ENCODE measurements around the gene MPP3. TPM values are rescaled to one million over a fixed set of nuclear protein-coding genes. Genes with fewer than 3 reads are reported as not detected.

Gene MPP3
- total RNA-seq, 1 donor from 2014 or later: 22.9 TPM

DNA sequence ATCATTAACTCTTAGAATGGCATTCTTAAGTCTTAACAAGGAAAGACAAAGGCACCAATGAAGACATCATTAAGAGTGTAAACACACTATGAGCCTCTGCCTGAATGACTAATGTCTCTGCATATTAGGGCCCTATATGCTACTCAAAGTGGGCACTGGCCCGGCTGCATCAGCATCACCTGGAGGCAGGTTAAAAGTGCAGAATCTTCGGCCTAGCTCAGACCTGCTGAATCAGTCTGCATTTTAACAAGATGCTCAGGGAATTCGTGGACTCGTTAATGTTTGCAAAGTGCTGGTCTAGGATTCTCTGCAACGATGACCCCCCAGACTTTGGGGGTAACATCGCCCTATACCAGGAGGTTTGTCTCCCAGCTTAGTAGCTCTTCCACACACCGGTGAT is 6.7 kb downstream of the MPP3 start:
- Mint-ChIP-seq H3K27me3 (ENCODE audit: low read depth) (peaks cover 3% of the 10 kb centered on the region), H3K4me1 (peaks cover under 1% of the 10 kb centered on the region), H3K4me3 (no peak overlapping the region), H3K27ac (no peak overlapping the region), H3K36me3 (peaks cover 41% of the 10 kb centered on the region), H3K9me3 (no peaks in the 10 kb centered on the region)
- TF ChIP-seq, protein P1, sequence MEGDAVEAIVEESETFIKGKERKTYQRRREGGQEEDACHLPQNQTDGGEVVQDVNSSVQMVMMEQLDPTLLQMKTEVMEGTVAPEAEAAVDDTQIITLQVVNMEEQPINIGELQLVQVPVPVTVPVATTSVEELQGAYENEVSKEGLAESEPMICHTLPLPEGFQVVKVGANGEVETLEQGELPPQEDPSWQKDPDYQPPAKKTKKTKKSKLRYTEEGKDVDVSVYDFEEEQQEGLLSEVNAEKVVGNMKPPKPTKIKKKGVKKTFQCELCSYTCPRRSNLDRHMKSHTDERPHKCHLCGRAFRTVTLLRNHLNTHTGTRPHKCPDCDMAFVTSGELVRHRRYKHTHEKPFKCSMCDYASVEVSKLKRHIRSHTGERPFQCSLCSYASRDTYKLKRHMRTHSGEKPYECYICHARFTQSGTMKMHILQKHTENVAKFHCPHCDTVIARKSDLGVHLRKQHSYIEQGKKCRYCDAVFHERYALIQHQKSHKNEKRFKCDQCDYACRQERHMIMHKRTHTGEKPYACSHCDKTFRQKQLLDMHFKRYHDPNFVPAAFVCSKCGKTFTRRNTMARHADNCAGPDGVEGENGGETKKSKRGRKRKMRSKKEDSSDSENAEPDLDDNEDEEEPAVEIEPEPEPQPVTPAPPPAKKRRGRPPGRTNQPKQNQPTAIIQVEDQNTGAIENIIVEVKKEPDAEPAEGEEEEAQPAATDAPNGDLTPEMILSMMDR (IDR thresholded peaks at IDR 0.05; ENCODE audit: unreplicated experiment): no peak
- DNase-seq (ENCODE audit: low spot score in 2 of 2, unreplicated experiment in 2 of 2): no peak

DNA sequence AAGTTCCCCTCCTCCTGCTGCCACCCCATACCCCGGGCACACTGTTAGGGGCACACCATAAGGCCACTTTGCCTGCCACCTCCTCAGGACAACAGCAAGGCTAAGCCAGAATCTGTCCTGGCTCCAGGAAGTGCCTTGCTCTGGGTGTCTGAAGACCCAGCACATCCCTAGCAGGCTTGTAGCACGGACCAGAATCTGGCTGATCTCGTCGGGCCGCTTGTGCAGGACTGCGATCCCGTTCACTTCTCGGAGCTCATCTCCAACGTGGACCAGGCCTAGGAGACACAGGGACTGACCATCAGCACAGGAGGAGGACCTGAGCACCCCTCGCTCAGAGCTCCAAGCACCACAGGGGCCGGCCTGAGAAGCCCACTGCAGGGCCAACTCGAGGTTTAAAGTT is 7.4 kb downstream of the MPP3 start:
- Mint-ChIP-seq H3K4me1 (no peaks in the 10 kb centered on the region), H3K27me3 (ENCODE audit: low read depth) (no peaks in the 10 kb centered on the region)

DNA sequence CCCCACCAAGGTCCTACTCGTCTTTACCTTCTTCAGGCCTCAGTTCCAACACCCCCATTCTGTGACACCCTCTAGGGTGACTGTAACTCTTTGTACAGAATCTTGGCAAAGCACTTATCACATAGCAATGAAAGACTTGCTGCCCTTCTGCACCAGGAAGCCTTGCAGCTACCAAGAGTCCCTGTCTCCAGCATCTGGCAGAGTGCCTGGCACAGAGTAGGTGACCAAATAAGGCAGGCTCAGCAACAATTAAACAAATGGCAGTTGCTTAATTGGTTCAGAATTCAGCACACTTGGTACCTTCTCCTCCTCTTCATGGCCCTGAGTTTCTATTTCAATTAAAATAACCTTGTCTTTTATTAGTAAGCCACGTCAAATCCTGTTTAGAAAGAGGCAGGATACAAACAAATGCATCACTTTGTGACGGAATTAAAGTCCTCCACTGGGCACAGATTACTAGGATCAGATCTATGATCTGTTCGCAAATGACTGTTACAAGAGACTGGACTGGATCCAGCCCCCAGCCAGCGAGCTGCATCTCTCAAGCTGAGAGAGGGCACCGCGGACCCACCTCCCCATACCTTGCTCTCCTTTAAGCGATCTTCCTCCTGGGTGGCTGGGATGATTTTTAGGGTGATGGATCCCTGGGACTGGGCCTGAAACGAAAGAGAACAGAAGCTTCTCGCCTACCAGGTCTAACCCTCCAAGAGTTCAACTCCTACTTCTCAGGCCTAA is 9.4 kb downstream of the MPP3 start:
- Mint-ChIP-seq H3K4me1 (peaks cover 7% of the 10 kb centered on the region), H3K27me3 (ENCODE audit: low read depth) (no peaks in the 10 kb centered on the region), H3K36me3 (peaks cover 41% of the 10 kb centered on the region), H3K9me3 (no peaks in the 10 kb centered on the region), H3K4me3 (no peak overlapping the region), H3K27ac (no peak overlapping the region)
- DNase-seq (ENCODE audit: low spot score in 2 of 2, unreplicated experiment in 2 of 2): no peak
- TF ChIP-seq, protein P1 (IDR thresholded peaks at IDR 0.05; ENCODE audit: unreplicated experiment): no peak

More for the DNA sequence above, 7.4 kb downstream of the MPP3 start:
- H3K4me3 Mint-ChIP-seq: no peak overlapping the region
- H3K27ac Mint-ChIP-seq: no peak overlapping the region
- H3K36me3 Mint-ChIP-seq: peaks cover 39% of the 10 kb centered on the region
- TF ChIP-seq, protein P1 (IDR thresholded peaks at IDR 0.05; ENCODE audit: unreplicated experiment): no peak
- DNase-seq (ENCODE audit: low spot score in 2 of 2, unreplicated experiment in 2 of 2): no peak
- H3K9me3 Mint-ChIP-seq: no peaks in the 10 kb centered on the region

DNA sequence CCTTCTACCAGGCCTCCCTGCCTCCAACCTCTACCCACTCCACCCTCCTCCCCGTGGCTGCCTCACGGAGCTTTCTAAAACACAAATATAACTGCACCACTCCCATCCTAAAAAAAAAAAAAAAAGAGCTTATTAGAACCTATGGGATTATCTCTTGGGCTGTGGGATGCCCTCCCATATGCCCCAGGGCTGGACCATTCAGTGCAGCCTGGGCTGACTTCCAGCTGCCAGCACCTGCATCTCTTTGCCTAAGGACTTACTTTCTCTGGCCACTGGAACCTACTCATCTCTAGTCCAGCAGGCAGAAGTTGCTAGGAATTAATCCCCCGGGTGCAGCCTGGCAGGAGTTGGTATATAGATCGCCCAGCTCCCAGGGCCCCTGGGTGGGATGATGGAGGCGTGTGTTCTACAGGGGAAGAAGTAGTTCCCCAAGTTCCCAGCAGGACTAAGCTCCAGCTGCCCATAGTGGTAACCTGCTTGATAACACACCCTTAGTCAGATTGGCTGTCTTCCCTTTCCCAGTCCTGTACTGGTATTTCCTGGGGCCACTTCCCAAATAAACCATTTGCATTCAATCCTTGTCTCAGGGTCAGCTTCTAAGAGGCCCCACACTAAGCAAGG is 10.3 kb downstream of the MPP3 start:
- H3K4me1 Mint-ChIP-seq: peaks cover 7% of the 10 kb centered on the region
- no peak overlapping the region for H3K27ac Mint-ChIP-seq
- no peaks in the 10 kb centered on the region for H3K9me3 Mint-ChIP-seq
- H3K36me3 Mint-ChIP-seq: peaks cover 33% of the 10 kb centered on the region
- H3K4me3 Mint-ChIP-seq: no peak overlapping the region
- H3K27me3 Mint-ChIP-seq (ENCODE audit: low read depth): no peaks in the 10 kb centered on the region
- TF ChIP-seq, protein P1 (IDR thresholded peaks at IDR 0.05; ENCODE audit: unreplicated experiment): no peak
- no peak for DNase-seq (ENCODE audit: low spot score in 2 of 2, unreplicated experiment in 2 of 2)

DNA sequence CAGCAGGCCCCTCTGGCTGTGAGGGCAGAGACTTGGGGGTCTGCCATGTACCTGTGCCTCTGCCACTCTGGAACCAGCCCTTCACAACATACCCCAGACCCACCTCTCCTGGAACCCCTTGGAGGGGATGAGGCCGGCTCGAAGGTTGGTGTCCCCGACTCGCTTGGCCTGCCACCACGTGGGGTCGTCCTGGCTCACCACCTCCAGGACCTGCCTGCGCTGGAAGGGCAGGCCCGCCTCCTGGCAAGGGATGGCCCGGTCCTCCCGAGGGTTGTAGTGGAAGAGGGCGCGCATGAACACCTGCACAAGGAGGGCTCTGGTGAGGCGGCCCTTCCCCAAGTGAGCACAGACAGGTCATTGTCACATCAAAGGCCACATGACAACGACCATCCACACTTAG is 12.2 kb downstream of the MPP3 start:
- no peak overlapping the region for H3K4me3 Mint-ChIP-seq
- no peaks in the 10 kb centered on the region for H3K9me3 Mint-ChIP-seq
- DNase-seq (ENCODE audit: low spot score in 2 of 2, unreplicated experiment in 2 of 2): no peak
- TF ChIP-seq, protein P1 (IDR thresholded peaks at IDR 0.05; ENCODE audit: unreplicated experiment): no peak
- H3K27ac Mint-ChIP-seq: no peak overlapping the region
- no peaks in the 10 kb centered on the region for H3K27me3 Mint-ChIP-seq (ENCODE audit: low read depth)
- peaks cover 7% of the 10 kb centered on the region for H3K4me1 Mint-ChIP-seq
- H3K36me3 Mint-ChIP-seq: peaks cover 28% of the 10 kb centered on the region

All from mesothelial cell of epicardium (in vitro differentiated cells).